ENCODE measurements around the gene KAZN. TPM values are rescaled to one million over a fixed set of nuclear protein-coding genes. Genes with fewer than 3 reads are reported as not detected.

The KAZN gene
- total and polyA plus RNA-seq, 9 donors = 10.1 to 56.4 (median 27.9) TPM

GRCh38 chr1:15114884-15115283, 516.4 kb downstream of the KAZN start:
- H3K27ac ChIP-seq = no peak overlapping the region
- H3K27me3 ChIP-seq = no peaks in the 10 kb centered on the region
- H3K4me1 ChIP-seq (ENCODE audit: insufficient read depth) = peaks cover 2% of the 10 kb centered on the region
- no peak for TF ChIP-seq POLR2A (IDR thresholded peaks at IDR 0.05)
- TF ChIP-seq EP300 (IDR thresholded peaks at IDR 0.05) = no peak
- TF ChIP-seq CTCF (IDR thresholded peaks at IDR 0.05) = no peak
- WGBS, 3 donors = 92 to 95% (median 93%) methylated on average over 13 of the region's 13 CpGs
- no peaks in the 10 kb centered on the region for H3K36me3 ChIP-seq
- no peaks in the 10 kb centered on the region for H3K9me3 ChIP-seq
- DNase-seq = no peak
- H3K4me3 ChIP-seq = no peak overlapping the region
- intact Hi-C loops (cut with DNase I) = no loop called here

- Histone ChIP-seq H3K27ac (no peak overlapping the region), H3K4me3 (no peak overlapping the region), H3K36me3 (no peaks in the 10 kb centered on the region), H3K9me3 (no peaks in the 10 kb centered on the region), H3K4me1 (ENCODE audit: insufficient read depth) (peaks cover 2% of the 10 kb centered on the region), H3K27me3 (no peaks in the 10 kb centered on the region)
- intact Hi-C loops (cut with DNase I) = no loop called here
- DNase-seq = no peak
- WGBS, 3 donors = 83 to 86% (median 85%) methylated on average over 15 of the region's 15 CpGs
- TF ChIP-seq CTCF (IDR thresholded peaks at IDR 0.05) = no peak
- no peak for TF ChIP-seq POLR2A (IDR thresholded peaks at IDR 0.05)
- TF ChIP-seq EP300 (IDR thresholded peaks at IDR 0.05) = no peak
Observed at GRCh38 chr1:15115542-15116330, 517.3 kb downstream of the KAZN start.

- 31 to 34% (median 31%) methylated on average over 5 of the region's 5 CpGs for WGBS, 3 donors
- Histone ChIP-seq H3K27ac (no peak overlapping the region), H3K4me1 (ENCODE audit: insufficient read depth) (peaks cover 2% of the 10 kb centered on the region), H3K9me3 (no peaks in the 10 kb centered on the region), H3K4me3 (no peak overlapping the region), H3K27me3 (no peaks in the 10 kb centered on the region), H3K36me3 (no peaks in the 10 kb centered on the region)
- peak in 1 of 5 donors; percentile 51 for DNase-seq
- intact Hi-C loops (cut with DNase I) = no loop called here
- TF ChIP-seq CTCF (IDR thresholded peaks at IDR 0.05) (no peak), POLR2A (IDR thresholded peaks at IDR 0.05) (no peak), EP300 (IDR thresholded peaks at IDR 0.05) (no peak)
Observed at GRCh38 chr1:15116966-15117365, 518.5 kb downstream of the KAZN start.

- 71 to 96% (median 93%) methylated on average over 8 of the region's 8 CpGs for WGBS, 3 donors
- TF ChIP-seq EP300 (IDR thresholded peaks at IDR 0.05) = no peak
- TF ChIP-seq POLR2A (IDR thresholded peaks at IDR 0.05) = no peak
- no peak for TF ChIP-seq CTCF (IDR thresholded peaks at IDR 0.05)
- Histone ChIP-seq H3K36me3 (no peaks in the 10 kb centered on the region), H3K4me1 (ENCODE audit: insufficient read depth) (peaks cover 2% of the 10 kb centered on the region), H3K4me3 (no peak overlapping the region), H3K9me3 (no peaks in the 10 kb centered on the region), H3K27ac (no peak overlapping the region), H3K27me3 (no peaks in the 10 kb centered on the region)
- intact Hi-C loops (cut with DNase I) = no loop called here
- no peak for DNase-seq
Observed at GRCh38 chr1:15117671-15118325, 519.3 kb downstream of the KAZN start.
